Activated naive CD4-positive, alpha-beta T cell treated with anti-CD3 and anti-CD28 coated beads, Interleukin-2, amount 50 U/mL, for 72 hours (primary cell): ENCODE results near the gene ZNF587. TPM values are rescaled to one million over a fixed set of nuclear protein-coding genes. Genes with fewer than 3 reads are reported as not detected.
"Not testable (repeated sequence)": the region's sequence is repeated elsewhere in the genome, so short reads cannot be mapped to it uniquely, and the experiment has no call there.

ENCODE experiments used
- ATAC-seq, 2 donors: fragments of 150-1000 bp; cut with Tn5 transposase; 2 replicates each; pipeline ENCODE4 v1.10.0; 2021; ENCODE audit warnings: mild to moderate bottlenecking in 2 of 2, moderate library complexity in 2 of 2
- DNase-seq, 2 donors: peaks; one replicate each; pipeline ENCODE4 v3.0.0; 2021 to 2022; ENCODE audit warnings: low spot score in 2 of 2
- H3K27ac Mint-ChIP-seq, 2 donors: one replicate each; pipeline ENCODE4 v1.8.0; 2022; ENCODE audit warnings: mild to moderate bottlenecking in 2 of 2, mixed read lengths in 2 of 2
- H3K36me3 Mint-ChIP-seq, 2 donors: one replicate each; pipeline ENCODE4 v1.8.0; 2022; ENCODE audit warnings: mixed read lengths in 2 of 2
- H3K9me3 Mint-ChIP-seq, 2 donors: one replicate each; pipeline ENCODE4 v1.8.0; 2022; ENCODE audit warnings: mixed read lengths in 2 of 2
- total RNA-seq, 2 donors: library from RNA; stranded (reverse); gene quantifications; one replicate each; pipeline ENCODE4 v1.2.3, GENCODE V29; 2022

The ZNF587 gene
- total RNA-seq, 2 donors from 2014 or later: 28.7 to 36.6 TPM

DNA sequence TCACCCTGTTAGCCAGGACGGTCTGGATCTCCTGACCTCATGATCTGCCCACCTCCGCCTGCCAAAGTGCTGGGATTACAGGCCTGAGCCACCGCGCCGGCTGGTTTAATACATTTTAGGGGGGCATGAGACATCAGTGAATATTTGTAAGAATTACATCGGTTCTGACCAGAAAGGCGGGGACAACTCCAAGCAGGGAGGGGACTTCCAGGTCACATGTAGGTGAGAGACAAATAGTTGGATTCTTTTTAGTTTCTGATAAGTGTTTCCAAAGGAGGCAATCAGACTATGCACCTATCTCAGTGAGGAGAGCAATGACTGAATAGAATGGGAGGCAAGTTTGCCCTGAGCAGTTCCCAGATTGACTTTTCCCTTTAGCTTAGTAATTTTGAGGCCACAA is 31.3 kb upstream of the ZNF587 start:
- peak overlapping the region in 1 of 2 donors; percentile 32 for H3K27ac Mint-ChIP-seq
- no peaks in the 10 kb centered on the region for H3K9me3 Mint-ChIP-seq
- DNase-seq (no peak), ATAC-seq (no peak)
- peaks cover 36 to 42% of the 10 kb centered on the region in 2 donors for H3K36me3 Mint-ChIP-seq

DNA sequence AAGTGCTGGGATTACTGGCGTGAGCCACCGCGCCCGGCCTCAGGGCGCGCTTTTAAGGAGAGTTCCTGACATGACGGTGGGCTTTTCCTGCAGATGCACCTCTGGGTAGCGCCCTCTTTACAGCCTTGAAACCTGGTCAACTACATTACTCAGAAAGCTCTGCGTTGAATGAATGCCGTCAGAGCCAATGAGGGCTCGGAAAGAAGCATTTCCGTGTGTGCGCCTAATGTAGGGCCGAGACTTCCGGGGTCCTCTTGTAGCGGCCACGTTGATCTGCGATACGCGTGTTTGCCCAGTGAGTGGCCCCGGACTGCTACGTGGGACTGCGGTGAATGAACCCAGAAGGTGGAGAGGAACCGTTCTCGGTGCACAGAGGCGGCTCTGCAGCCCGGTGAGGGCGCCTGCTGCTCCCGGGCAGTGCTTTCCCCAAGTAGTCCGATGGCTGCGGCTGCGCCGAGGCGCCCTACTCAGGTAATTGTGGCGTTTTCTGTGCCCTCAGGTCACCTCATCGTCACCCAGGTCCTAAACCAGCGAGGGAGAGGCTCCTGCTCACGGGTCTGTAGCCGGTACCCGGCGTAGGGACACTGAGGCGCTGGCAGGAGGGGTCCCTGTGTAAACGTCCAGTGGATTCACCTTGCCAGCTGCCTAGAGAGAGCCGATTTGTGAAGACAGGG is 30.0 kb upstream of the ZNF587 start:
- Mint-ChIP-seq H3K27ac (peak overlapping the region; percentile 99), H3K36me3 (peaks cover 29 to 42% of the 10 kb centered on the region in 2 donors), H3K9me3 (no peaks in the 10 kb centered on the region)
- peak; percentile 91 to 92 for ATAC-seq
- DNase-seq: peak; percentile 70 to 86

DNA sequence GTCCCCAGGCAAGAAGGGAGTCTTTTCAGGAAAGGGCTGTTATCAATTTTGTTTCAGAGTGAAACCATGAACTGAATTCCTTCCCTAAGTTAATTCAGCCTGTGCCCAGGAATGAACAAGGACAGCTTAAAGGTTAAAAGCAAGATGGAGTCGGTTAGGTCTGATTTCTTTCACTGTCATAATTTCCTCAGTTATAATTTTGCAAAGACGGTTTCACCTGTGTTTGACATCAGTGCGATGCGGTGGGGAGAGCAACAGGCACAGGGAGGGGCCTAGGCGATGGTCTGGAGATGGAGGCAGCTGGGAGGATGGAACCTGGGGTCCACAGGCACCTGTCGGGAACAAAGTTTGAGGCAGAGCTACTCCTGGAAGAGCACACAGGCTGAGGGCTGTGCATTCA is 29.1 kb upstream of the ZNF587 start:
- peaks cover 23 to 40% of the 10 kb centered on the region in 2 donors for H3K36me3 Mint-ChIP-seq
- no peak for DNase-seq
- H3K9me3 Mint-ChIP-seq: no peaks in the 10 kb centered on the region
- H3K27ac Mint-ChIP-seq: peak overlapping the region; percentile 99
- ATAC-seq: no peak

DNA sequence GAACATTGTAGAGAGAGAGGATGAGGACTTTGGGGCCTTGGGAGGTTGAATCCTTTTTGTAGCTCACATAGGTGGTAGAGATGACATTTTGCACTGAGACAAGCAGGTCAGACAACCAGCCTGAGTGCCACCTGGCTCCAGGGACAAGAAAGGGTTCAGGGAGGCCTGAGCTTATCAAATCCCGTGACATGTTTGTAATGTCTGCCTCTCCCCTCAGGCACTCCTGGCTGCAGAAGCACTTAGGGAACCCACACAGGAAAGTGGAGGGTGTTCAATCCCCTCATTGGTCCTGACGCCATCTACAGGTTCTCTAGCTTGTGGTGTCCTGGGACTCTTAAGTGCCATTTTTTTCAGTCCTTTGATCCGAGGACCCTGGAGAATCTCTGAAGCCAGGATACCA is 28.6 kb upstream of the ZNF587 start:
- DNase-seq, ATAC-seq, H3K9me3 Mint-ChIP-seq: not testable (repeated sequence)
- peak overlapping the region; percentile 99 for H3K27ac Mint-ChIP-seq
- H3K36me3 Mint-ChIP-seq: peaks cover 27 to 44% of the 10 kb centered on the region in 2 donors

DNA sequence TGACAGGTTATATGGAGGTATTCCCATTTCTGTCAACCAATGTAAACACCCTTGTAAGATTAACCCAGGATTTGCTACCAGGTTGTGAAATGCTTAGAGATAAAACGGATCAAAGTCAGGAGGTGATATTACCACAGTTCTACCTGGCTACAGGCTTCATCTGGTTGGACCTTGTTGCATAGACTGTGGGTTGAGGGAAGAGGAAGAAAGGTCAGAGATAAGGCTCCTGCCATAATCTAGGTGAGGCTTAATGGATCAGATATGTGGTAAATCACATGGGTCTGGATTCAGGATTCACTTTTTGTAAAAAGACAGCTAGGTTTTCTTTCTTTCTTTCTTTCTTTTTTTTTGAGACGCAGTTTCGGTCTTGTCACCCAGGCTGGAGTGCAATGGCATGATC is 28.2 kb upstream of the ZNF587 start:
- not testable (repeated sequence) for DNase-seq, ATAC-seq, H3K27ac Mint-ChIP-seq, H3K9me3 Mint-ChIP-seq
- peaks cover 30 to 47% of the 10 kb centered on the region in 2 donors for H3K36me3 Mint-ChIP-seq

DNA sequence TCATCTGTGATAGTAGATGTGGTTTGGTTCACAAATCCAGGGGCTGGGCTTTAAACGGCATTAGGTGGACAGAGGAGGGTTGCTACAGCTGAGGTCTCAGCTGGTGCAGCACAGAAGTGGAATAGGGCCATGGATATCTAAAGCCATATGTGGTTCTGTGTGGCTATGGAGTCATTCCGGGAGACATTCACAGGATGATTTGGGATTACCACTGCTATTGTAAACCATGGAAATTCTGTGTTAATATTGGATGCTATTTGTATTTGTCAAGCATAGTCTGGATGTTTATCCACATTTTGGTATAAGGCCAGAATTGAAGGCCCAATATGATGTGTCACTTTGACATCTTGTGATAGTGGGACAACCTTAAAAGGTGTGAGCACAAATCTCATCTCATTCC is 26.5 kb upstream of the ZNF587 start:
- not testable (repeated sequence) for ATAC-seq, DNase-seq, H3K9me3 Mint-ChIP-seq
- peak overlapping the region in 1 of 2 donors; percentile 48 for H3K27ac Mint-ChIP-seq
- peaks cover 36 to 56% of the 10 kb centered on the region in 2 donors for H3K36me3 Mint-ChIP-seq

DNA sequence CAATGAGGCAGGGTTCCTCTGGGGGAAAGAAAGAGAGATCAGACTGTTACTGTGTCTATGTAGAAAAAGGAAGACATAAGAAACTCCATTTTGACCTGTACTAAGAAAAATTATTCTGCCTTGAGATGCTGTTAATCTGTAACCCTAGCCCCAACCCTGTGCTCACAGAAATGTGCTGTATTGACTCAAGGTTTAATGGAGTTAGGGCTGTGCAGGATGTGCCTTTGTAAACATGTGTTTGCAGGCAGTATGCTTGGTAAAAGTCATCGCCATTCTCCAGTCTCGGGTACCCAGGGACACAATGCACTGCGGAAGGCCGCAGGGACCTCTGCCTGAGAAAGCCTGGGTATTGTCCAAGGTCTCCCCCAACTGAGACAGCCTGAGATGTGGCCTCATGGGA is 26.1 kb upstream of the ZNF587 start:
- peaks cover 36 to 58% of the 10 kb centered on the region in 2 donors for H3K36me3 Mint-ChIP-seq
- peak overlapping the region in 1 of 2 donors; percentile 22 for H3K27ac Mint-ChIP-seq
- not testable (repeated sequence) for DNase-seq, ATAC-seq, H3K9me3 Mint-ChIP-seq

DNA sequence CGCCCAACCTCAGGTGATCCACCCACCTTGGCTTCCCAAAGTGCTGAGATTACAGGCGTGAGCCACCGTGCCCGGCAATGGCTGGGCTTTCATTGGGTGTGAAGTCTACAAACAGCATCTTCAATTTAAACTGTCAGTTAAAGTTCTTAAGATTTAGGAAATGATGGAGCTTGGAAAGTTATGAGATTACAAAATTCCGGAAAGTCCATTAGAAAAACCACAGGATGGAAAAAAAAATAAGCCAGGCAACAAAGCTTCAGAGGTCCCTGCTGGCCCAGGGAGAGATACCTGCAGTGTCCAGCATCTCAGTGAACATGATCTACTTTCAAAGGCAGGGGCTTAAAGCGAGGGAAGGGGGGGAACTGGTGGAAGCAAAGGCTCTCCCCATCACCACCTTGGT is 24.1 kb upstream of the ZNF587 start:
- peaks cover 33 to 66% of the 10 kb centered on the region in 2 donors for H3K36me3 Mint-ChIP-seq
- H3K27ac Mint-ChIP-seq: no peak overlapping the region
- no peak for DNase-seq
- ATAC-seq: no peak
- no peaks in the 10 kb centered on the region for H3K9me3 Mint-ChIP-seq

DNA sequence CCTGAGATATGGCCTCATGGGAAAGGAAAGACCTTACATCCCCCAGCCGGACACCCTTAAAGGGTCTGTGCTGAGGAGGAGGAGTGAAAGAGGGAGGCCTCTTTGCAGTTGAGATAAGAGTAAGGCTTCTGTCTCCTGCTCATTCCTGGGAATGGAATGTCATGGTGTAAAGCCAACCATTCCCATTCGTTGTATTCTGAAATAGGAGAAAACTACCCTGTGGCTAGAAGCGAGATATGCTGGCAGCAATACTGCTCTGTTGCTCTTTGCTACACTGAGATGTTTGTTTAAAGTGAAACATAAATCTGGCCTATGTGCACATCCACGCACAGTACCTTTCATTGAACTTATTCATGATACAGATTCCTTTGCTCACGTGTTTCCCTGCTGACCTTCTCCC is 20.3 kb upstream of the ZNF587 start:
- Mint-ChIP-seq H3K9me3 (no peaks in the 10 kb centered on the region), H3K27ac (peak overlapping the region in 1 of 2 donors; percentile 90), H3K36me3 (peaks cover 20 to 49% of the 10 kb centered on the region in 2 donors)
- ATAC-seq: no peak
- no peak for DNase-seq

DNA sequence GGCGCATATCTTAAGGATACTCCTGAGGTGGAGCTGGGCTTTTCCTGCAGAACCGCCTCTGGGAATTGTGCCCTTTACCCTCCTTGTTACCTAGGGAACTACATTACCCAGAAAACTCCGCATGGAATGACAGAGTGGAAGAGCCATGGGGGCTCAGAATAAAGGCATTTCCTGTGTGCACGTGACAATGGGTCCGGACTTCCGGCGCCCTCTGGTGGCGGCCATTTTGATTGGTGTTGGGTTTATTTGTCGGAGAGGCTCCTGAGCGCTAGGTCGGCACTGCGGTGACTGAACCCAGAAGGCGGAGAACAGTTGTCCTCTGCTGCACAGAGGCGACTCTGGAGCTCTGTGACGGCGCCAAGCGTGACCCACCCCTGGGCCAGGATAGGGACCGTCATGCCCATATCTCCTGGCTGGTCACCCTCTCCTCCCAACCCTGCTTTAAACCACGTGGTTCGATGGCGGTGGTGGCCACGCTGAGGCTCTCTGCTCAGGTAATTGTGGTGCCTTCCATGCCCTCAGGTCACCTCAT is 19.5 kb upstream of the ZNF587 start, which contains the start of gene ZNF587B:
TSS of gene ZNF587B (plus strand) at position 229 of the 532 bp plus-strand sequence. CDS start at position 459, 230 bp downstream.
- ATAC-seq (peak; percentile 40 to 44), DNase-seq (no peak)
- H3K27ac Mint-ChIP-seq: peak within 1 kb of the TSS; percentile 66 to 90
- H3K36me3 Mint-ChIP-seq: peaks cover 20 to 44% of the 10 kb centered on the region in 2 donors
- H3K9me3 Mint-ChIP-seq: no peaks in the 10 kb centered on the region

DNA sequence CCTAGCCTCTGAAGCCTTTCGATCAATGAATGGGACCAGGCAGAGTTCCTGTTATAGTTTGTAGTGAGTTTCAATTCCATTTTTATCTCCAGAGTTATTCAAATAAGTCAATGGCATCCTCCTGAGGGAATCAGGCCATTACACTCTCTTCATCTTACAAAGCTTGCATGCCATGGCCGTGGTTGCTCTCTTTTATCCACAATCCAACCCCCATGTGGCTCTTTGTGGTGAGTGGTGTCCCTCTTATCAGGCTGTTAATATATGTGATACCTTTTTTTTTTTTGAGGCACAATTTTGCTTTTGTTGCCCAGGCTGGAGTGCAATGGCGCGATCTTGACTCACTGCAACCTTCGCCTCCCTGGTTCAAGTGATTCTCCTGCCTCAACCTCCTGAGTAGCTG is 12.7 kb upstream of the ZNF587 start:
- ATAC-seq, DNase-seq, H3K27ac Mint-ChIP-seq, H3K9me3 Mint-ChIP-seq, H3K36me3 Mint-ChIP-seq: not testable (repeated sequence)

DNA sequence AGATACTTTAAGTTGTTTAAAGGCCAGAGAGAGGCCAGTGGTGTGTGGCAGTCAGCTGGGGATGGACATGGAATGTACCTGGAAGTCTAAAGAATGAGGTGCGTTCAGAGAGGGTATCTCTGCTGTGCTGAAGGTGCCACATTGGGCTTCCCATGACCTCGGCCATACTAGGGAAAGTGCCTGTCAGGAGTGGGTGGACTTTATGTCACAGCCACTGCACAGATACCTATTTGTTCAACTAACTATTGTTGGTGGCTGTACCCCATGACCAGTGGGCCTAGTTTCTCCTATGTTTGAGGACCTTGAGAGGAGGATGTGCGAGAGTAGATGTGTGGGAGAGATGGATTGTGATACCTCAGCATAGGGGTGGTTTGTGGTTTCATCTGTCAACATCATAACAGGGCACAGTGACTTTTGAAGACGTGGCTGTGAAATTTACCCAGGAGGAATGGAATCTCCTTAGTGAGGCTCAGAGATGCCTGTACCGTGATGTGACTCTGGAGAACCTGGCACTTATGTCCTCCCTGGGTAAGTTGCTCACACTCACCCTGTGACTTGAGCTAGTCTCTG is 11.0 kb upstream of the ZNF587 start:
- H3K9me3 Mint-ChIP-seq, DNase-seq: not testable (repeated sequence)
- ATAC-seq: peak; percentile 66 to 69
- Mint-ChIP-seq H3K27ac (peak overlapping the region; percentile 51 to 86), H3K36me3 (peaks cover 4 to 21% of the 10 kb centered on the region in 2 donors)

DNA sequence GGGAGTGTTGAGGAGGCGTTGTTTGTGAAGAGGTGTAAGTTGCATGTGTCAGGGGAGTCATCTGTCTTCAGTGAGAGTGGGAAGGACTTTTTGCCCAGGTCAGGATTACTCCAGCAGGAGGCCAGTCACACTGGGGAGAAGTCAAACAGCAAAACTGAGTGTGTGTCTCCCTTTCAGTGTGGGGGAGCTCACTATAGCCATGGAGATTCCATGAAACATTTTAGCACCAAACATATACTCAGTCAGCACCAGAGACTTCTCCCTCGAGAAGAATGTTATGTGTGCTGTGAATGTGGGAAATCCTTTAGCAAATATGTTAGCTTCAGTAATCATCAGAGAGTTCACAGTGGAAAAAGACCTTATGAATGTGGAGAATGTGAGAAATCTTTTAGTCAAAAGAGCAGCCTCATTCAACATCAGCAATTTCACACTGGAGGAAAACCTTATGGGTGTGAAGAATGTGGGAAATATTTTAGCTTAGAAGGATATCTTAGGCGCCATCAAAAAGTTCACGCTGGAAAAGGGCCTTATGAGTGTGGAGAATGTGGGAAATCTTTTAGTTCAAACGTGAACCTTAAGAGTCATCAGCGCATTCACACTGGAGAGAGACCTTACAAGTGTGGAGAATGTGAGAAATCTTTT is 8.4 kb upstream of the ZNF587 start:
- Mint-ChIP-seq H3K9me3 (no peaks in the 10 kb centered on the region), H3K27ac (no peak overlapping the region), H3K36me3 (peaks cover 8 to 37% of the 10 kb centered on the region in 2 donors)
- ATAC-seq (no peak), DNase-seq (no peak)

DNA sequence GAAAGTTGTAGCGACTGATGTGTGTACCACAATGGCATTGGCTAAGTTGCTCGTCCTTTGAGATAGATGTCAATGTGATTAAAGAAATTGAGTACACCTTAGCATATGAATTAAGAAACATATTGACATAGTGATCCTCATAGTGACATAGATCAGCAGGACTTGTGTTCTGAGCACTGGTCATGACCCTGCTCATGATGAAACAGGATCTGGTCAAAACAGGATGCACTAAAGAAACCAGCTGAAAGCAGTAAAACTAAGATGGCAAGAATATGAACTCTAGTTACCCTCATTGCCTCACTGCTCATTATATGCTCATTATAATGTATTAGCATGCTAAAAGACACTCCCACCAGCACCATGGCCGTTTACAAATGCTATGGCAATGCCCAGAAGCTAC is 2.5 kb upstream of the ZNF587 start:
- H3K27ac Mint-ChIP-seq, DNase-seq, H3K9me3 Mint-ChIP-seq, ATAC-seq: not testable (repeated sequence)
- H3K36me3 Mint-ChIP-seq: peaks cover 28 to 52% of the 10 kb centered on the region in 2 donors

DNA sequence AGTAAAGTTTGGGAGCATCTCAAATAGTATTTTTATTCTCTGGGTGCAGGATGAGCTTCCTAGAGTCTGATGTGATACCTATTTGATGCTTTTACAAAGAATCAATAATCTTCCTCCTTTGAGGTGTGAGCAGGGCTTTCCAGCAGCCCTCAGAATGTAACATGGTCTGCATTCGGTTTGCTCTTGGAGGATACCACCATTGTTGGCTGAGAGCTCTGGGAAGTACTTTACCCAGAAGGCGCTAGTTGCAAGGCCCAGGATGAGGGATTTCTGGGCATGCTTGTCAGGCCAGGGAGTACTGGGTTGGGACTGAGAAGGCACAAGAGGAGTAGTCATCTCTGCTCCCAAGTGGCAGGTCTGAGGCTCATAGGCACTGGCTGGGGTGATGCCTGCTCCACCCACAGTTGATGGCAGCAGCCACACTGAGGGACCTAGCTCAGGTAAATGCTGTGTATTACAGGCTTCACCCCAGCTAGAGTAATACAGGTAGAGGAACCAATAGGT is 445 bp upstream of the ZNF587 start:
- Mint-ChIP-seq H3K36me3 (peaks cover 38 to 59% of the 10 kb centered on the region in 2 donors), H3K27ac (peak overlapping the region in 1 of 2 donors; percentile 95), H3K9me3 (peaks cover 5 to 15% of the 10 kb centered on the region in 2 donors)
- not testable (repeated sequence) for DNase-seq
- peak; percentile 46 to 52 for ATAC-seq

DNA sequence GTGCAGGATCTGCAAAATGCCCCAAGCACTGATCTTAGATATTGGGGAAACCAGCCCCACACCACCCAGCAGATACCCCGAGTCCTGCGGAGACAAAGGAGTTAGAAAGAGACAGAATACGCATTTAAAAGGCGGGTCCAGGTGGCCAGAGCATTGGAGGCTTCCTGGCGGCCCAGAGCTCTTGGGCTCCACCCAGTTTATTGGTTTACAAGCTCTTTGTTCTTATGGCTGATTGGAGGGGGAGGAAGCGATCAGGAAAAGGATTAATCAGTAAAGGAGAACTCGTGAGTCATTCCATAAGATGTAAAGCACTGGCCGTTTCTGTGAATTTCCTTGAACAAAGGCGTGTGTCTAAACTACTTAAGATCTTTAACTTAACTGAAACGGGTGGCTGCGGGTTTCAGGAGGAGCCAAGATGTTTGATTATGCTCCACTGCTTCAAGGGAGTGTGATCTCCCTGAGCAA is 926 bp downstream of the ZNF587 start:
- DNase-seq (no peak), ATAC-seq (no peak)
- peaks cover 37 to 61% of the 10 kb centered on the region in 2 donors for H3K36me3 Mint-ChIP-seq
- peaks cover 5 to 15% of the 10 kb centered on the region in 2 donors for H3K9me3 Mint-ChIP-seq
- peak overlapping the region; percentile 95 to 98 for H3K27ac Mint-ChIP-seq
